ENCODE measurements around the gene SCTR. TPM values are rescaled to one million over a fixed set of nuclear protein-coding genes. Genes with fewer than 3 reads are reported as not detected.

The SCTR gene
- total and polyA plus RNA-seq, 2 of the 13 experiments (the other 11 are each of a cell fraction or from before 2014, with no cell fraction given): not detected

DNA sequence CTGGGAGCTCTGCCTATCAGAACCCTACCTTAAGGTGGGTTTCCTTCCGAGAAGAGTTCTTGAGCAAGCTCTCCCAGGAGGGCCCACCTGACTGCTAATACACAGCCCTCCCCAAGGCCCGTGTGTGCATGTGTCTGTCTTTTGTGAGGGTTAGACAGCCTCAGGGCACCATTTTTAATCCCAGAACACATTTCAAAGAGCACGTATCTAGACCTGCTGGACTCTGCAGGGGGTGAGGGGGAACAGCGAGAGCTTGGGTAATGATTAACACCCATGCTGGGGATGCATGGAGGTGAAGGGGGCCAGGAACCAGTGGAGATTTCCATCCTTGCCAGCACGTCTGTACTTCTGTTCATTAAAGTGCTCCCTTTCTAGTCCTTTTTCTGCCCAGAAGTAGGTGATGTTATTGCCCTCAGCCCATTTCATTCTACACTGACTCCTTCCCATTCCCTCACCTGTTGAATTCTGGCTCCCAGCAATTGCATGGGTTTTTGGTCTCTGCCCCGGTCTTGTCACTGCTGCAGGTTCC, 86.1 kb downstream of the SCTR start (continued):
- TF ChIP-seq MXD1 (CRISPR knock-in tag; IDR thresholded peaks at IDR 0.05): no peak
- no peak for TF ChIP-seq MTF1 (CRISPR knock-in tag; IDR thresholded peaks at IDR 0.05)
- TF ChIP-seq ZBTB26 (CRISPR knock-in tag; IDR thresholded peaks at IDR 0.05; ENCODE audit: borderline replicate concordance): peak; percentile 79; the same call in 1 of the 2 replicates
- no peak for TF ChIP-seq ZNF256 (CRISPR knock-in tag; conservative IDR thresholded peaks at IDR 0.05)
- no peak; the same call in 1 of the 2 replicates for TF ChIP-seq HDAC1 (CRISPR knock-in tag; IDR thresholded peaks at IDR 0.05)
- TF ChIP-seq, protein P1, sequence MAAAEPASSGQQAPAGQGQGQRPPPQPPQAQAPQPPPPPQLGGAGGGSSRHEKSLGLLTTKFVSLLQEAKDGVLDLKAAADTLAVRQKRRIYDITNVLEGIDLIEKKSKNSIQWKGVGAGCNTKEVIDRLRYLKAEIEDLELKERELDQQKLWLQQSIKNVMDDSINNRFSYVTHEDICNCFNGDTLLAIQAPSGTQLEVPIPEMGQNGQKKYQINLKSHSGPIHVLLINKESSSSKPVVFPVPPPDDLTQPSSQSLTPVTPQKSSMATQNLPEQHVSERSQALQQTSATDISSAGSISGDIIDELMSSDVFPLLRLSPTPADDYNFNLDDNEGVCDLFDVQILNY (CRISPR knock-in tag; conservative IDR thresholded peaks at IDR 0.05): no peak
- TF ChIP-seq EP300 (IDR thresholded peaks at IDR 0.05; ENCODE audit: low read depth in 2 of 2, low read length in 2 of 2): peak in 1 of 2 experiments; percentile 86; a peak in 2 of 4 replicates
- TF ChIP-seq EP300 (CRISPR knock-in tag; IDR thresholded peaks at IDR 0.05; ENCODE audit: borderline replicate concordance): no peak; the same call in 1 of the 2 replicates
- TF ChIP-seq NPAS2 (CRISPR knock-in tag; IDR thresholded peaks at IDR 0.05; ENCODE audit: borderline replicate concordance): no peak
- no peak for TF ChIP-seq HNRNPL (IDR thresholded peaks at IDR 0.05; ENCODE audit: low read depth, low read length)
- TF ChIP-seq ZNF550 (CRISPR knock-in tag; IDR thresholded peaks at IDR 0.05; ENCODE audit: borderline replicate concordance): no peak
- TF ChIP-seq CERS6 (CRISPR knock-in tag; IDR thresholded peaks at IDR 0.05): no peak
- no peak for TF ChIP-seq SRSF4 (IDR thresholded peaks at IDR 0.05; ENCODE audit: low read depth, low read length, poor library complexity, severe bottlenecking)
- TF ChIP-seq ZNF614 (CRISPR knock-in tag; IDR thresholded peaks at IDR 0.05; ENCODE audit: borderline replicate concordance): peak; percentile 89; the same call in 1 of the 2 replicates
- no peak for TF ChIP-seq ZFP41 (CRISPR knock-in tag; IDR thresholded peaks at IDR 0.05; ENCODE audit: borderline replicate concordance)
- TF ChIP-seq STAT6 (CRISPR knock-in tag; IDR thresholded peaks at IDR 0.05; ENCODE audit: borderline replicate concordance): peak; percentile 84; the same call in 1 of the 2 replicates
- TF ChIP-seq SALL1 (CRISPR knock-in tag; IDR thresholded peaks at IDR 0.05): peak; percentile 74
- peak; percentile 86 for TF ChIP-seq ZNF232 (CRISPR knock-in tag; IDR thresholded peaks at IDR 0.05; ENCODE audit: borderline replicate concordance)
- no peak for TF ChIP-seq MED13 (CRISPR knock-in tag; IDR thresholded peaks at IDR 0.05)
- peak; percentile 55; the same call in 1 of the 2 replicates for TF ChIP-seq ZNF772 (CRISPR knock-in tag; IDR thresholded peaks at IDR 0.05)
